ENCODE results near the gene PICALM. TPM values are rescaled to one million over a fixed set of nuclear protein-coding genes. Genes with fewer than 3 reads are reported as not detected.

PICALM gene
- polyA plus RNA-seq, 3 donors, result 62.4 to 241 (median 81.0) TPM

- H4K20me1 ChIP-seq (ENCODE audit: insufficient read depth, low read length), result peaks cover 100% of the 10 kb centered on the region
- intact Hi-C loops (cut with micrococcal nuclease), result loop anchor here in 1 of 2 donors (10.0 kb wide), 1 partner anchor 46 kb away; no protein-coding TSS in a partner anchor
- no peak overlapping the region for H2AFZ ChIP-seq (ENCODE audit: insufficient read depth, low read depth, low read length, poor library complexity, severe bottlenecking)
- peaks cover 0 to 2% (median 0%) of the 10 kb centered on the region in 7 donors for H3K9me3 Mint-ChIP-seq
- WGBS (ENCODE audit: insufficient coverage), result no CpG with 5 or more reads among the region's 1 CpG
- no peak overlapping the region for H3K9ac ChIP-seq (ENCODE audit: insufficient read depth, low read length, poor library complexity, severe bottlenecking)
- H3K27ac Mint-ChIP-seq, result no peak overlapping the region
- peaks cover 84% of the 10 kb centered on the region for H3K79me2 ChIP-seq (ENCODE audit: insufficient read depth, low read length)
- DNase-seq, result no peak
- H3K27me3 ChIP-seq (ENCODE audit: control insufficient read depth in 2 of 2, insufficient read depth in 2 of 2, low read length in 2 of 2), result no peaks in the 10 kb centered on the region
- H3K27me3 Mint-ChIP-seq (ENCODE audit: low read depth in 3 of 3), result no peaks in the 10 kb centered on the region
- peaks cover 94 to 99% of the 10 kb centered on the region in 2 donors for H3K36me3 ChIP-seq (replicated peaks in 1 of 2; ENCODE audit: control insufficient read depth in 1 of 2, insufficient read depth in 2 of 2, low read length in 2 of 2)
- no peak for TF ChIP-seq CTCF (IDR thresholded peaks at IDR 0.05)
- no peak overlapping the region for H3K4me2 ChIP-seq (replicated peaks; ENCODE audit: extremely low read depth, low read length, poor library complexity, severe bottlenecking)
- no peak overlapping the region for H3K4me3 Mint-ChIP-seq
- no peak overlapping the region for H3K27ac ChIP-seq (ENCODE audit: low read depth in 1 of 2, low read length in 2 of 2)
- no peaks in the 10 kb centered on the region for H3K9me3 ChIP-seq (replicated peaks in 1 of 2; ENCODE audit: control insufficient read depth in 1 of 2, insufficient read depth in 1 of 2, low read length in 2 of 2)
- no peak overlapping the region for H3K4me3 ChIP-seq (replicated peaks in 1 of 3; ENCODE audit: low read depth in 2 of 3, low read length in 3 of 3)
- peaks cover 4% of the 10 kb centered on the region for H3K4me1 Mint-ChIP-seq
- no peaks in the 10 kb centered on the region for H3K4me1 ChIP-seq (ENCODE audit: control insufficient read depth in 1 of 2, insufficient read depth in 2 of 2, low read length in 2 of 2)
- H3K36me3 Mint-ChIP-seq, result peaks cover 68 to 95% of the 10 kb centered on the region in 2 donors
Observed at GRCh38 chr11:86011175-86011574, 57.7 kb downstream of the PICALM start.

DNA sequence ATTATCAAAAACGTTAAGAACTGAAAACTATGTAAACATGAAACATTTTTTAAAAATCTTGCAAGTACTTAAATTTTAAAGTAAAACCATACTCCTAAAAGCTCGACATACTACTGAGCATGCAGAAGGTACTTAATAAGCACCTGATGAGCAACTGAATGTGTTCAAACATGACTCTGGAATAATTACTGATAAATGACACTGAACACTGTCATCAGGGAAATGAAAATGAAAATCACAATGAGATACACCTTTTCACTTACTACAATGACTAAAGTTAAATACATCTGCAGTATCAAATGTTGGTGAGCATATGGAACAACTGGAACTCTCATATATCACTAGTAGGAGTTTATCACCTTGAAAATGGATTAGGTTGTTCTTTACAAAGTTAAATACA, 65.2 kb downstream of the PICALM start:
- H3K4me3 Mint-ChIP-seq, result no peak overlapping the region
- no peak for TF ChIP-seq CTCF (IDR thresholded peaks at IDR 0.05)
- no peak for DNase-seq
- Histone ChIP-seq H3K36me3 (replicated peaks in 1 of 2; ENCODE audit: control insufficient read depth in 1 of 2, insufficient read depth in 2 of 2, low read length in 2 of 2) (peaks cover 99 to 100% of the 10 kb centered on the region in 2 donors), H3K4me3 (replicated peaks in 1 of 3; ENCODE audit: low read depth in 2 of 3, low read length in 3 of 3) (no peak overlapping the region), H3K9ac (ENCODE audit: insufficient read depth, low read length, poor library complexity, severe bottlenecking) (no peak overlapping the region), H3K4me1 (ENCODE audit: control insufficient read depth in 1 of 2, insufficient read depth in 2 of 2, low read length in 2 of 2) (no peaks in the 10 kb centered on the region), H3K27ac (ENCODE audit: low read depth in 1 of 2, low read length in 2 of 2) (no peak overlapping the region), H3K9me3 (replicated peaks in 1 of 2; ENCODE audit: control insufficient read depth in 1 of 2, insufficient read depth in 1 of 2, low read length in 2 of 2) (no peaks in the 10 kb centered on the region), H3K27me3 (ENCODE audit: control insufficient read depth in 2 of 2, insufficient read depth in 2 of 2, low read length in 2 of 2) (no peaks in the 10 kb centered on the region), H3K79me2 (ENCODE audit: insufficient read depth, low read length) (peaks cover 82% of the 10 kb centered on the region), H4K20me1 (ENCODE audit: insufficient read depth, low read length) (peaks cover 100% of the 10 kb centered on the region), H3K4me2 (replicated peaks; ENCODE audit: extremely low read depth, low read length, poor library complexity, severe bottlenecking) (no peak overlapping the region), H2AFZ (ENCODE audit: insufficient read depth, low read depth, low read length, poor library complexity, severe bottlenecking) (no peak overlapping the region)
- H3K27ac Mint-ChIP-seq, result no peak overlapping the region
- H3K9me3 Mint-ChIP-seq, result no peaks in the 10 kb centered on the region
- no CpG with 5 or more reads among the region's 2 CpGs for WGBS (ENCODE audit: insufficient coverage)
- H3K36me3 Mint-ChIP-seq, result peaks cover 82 to 89% of the 10 kb centered on the region in 2 donors
- H3K4me1 Mint-ChIP-seq, result no peaks in the 10 kb centered on the region
- H3K27me3 Mint-ChIP-seq (ENCODE audit: low read depth in 3 of 3), result no peaks in the 10 kb centered on the region
- intact Hi-C loops (cut with micrococcal nuclease), result no loop called here
